NCI-H2107 treated with DMSO at 0.1 percent for 48 hours (cell line): ENCODE data around the gene AIFM3.

Source experiments
- DNase-seq: peaks from one replicate; lab custom pipeline; 2025; ENCODE audit not compliant: unreplicated experiment; lab: John Stamatoyannopoulos, UW

Gene AIFM3

DNA sequence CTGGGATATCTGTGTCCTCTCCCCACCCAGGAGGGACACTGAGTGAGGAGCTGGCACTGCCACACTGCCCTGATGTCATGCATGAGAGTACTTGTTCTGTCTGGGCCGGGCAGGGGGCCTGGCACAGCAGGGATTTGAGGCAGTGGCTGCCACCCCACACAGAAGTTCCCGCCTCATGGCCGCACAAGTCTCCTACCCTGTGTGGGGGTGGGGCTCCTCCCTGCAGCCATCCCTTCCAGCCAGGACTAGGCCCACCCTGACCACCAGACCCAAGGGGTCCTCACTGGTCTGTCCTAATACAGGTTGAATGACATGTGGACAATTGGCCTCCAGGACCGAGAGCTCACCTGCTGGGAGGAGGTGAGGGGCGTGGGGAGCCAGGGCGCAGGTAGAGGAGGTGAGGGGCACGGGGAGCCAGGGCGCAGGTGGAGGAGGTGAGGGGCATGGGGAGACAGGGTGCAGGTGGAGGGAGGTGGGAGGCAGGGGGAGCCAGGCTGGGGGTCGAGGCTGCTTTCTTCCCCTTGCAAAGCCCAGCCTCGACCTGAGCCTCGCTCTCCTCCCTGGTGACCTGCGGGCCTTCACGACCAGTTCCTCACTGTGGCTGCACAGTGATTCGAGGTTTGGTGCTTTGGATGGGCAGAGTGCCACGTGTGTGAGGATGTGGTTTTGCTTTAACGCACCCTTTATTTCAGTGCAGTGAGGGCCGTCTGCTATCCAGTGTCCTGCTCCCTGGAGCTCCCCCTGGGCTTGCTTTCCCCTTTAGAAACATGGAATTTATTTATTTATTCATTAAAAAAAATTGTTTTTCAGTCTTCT, 22.5 kb downstream of the AIFM3 start:
- no peak for DNase-seq

DNA sequence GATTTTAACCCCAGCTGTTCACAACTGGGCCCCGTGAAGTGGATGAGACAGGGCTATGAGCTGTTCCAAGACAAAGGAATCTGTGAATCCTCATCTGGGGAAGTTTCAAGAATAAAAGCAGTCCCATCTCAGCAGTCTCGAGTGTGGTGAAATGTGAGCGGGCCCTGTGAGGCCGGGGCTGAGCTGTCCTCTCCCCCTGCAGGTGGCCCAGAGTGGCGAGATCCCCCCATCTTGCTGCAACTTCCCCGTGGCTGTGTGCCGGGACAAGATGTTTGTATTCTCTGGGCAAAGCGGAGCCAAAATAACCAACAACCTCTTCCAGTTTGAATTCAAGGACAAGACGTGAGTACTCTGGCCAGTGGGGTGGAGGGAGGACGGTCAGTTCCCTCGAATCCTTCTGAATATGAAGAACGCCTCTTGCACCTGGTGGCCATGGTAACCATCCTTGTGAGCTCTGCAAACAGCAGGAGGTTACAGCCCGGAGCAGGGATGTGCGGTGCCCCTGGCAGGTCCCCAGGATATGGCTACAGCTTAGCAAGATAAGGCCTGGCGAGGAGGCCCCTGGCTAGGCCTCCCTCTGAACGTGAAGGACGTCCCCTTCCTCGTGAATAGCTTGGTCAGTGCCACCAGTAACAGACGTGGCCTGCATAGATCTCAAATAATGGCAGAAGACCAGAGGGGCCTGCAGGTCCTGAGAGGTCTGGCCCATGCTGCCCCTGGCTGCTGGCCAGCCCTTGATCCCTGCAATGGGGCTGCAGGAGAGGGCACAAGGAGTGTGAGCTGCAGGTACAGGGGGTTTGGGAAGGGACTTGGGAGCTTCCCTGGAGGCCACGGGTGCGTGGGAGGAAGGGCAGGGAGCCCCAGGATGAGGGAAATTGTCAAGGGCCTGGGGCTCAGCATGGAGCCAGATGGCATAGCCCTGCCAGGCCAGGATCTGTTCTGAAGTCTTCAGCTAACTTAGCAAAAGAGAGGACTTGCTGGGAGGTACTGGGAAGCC, 23.4 kb downstream of the AIFM3 start:
- DNase-seq: no peak

GRCh38 chr22:20991252-20992055, 24.4 kb downstream of the AIFM3 start:
- DNase-seq: no peak

- DNase-seq: no peak
Measured at GRCh38 chr22:20992056-20992442, 25.0 kb downstream of the AIFM3 start.

DNA sequence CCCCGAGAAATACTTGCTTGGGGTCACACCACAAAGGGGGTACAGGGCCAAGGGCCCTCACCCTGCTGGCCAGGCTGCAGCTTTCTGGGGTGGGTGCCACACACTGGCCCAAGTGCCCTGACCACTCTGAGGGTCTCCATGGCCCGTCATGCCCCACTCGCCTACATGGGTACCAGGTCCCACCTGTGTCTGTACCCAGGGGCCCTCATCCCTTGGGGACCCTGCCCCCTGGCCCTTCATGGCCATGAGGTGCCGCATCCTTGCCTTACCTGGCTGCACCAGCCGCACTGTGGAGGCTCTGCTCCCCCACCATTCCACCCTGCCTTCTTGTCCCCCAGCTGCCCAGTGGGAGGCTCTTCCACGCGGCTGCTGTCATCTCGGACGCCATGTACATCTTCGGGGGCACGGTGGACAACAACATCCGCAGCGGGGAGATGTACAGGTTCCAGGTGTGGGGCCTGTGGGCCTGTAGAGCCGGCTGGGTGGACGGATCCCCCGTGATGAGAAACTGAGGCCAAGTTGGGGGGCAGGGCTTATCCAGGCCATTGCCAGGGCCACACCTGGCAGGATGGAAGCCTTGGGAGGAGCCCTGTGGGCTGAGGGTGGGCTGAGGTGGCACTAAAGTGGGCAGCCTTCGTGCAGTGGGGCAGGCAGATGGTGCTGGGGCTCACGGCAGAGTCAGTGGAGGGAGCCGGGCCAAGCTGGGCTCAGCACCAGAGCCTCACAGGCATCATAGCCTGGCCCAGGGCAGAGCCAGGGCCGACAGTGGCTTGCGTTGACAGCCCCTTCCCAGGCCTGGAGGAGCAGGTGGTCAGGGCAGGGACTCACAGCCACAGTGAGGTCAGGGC, 25.6 kb downstream of the AIFM3 start:
- DNase-seq: no peak

DNA sequence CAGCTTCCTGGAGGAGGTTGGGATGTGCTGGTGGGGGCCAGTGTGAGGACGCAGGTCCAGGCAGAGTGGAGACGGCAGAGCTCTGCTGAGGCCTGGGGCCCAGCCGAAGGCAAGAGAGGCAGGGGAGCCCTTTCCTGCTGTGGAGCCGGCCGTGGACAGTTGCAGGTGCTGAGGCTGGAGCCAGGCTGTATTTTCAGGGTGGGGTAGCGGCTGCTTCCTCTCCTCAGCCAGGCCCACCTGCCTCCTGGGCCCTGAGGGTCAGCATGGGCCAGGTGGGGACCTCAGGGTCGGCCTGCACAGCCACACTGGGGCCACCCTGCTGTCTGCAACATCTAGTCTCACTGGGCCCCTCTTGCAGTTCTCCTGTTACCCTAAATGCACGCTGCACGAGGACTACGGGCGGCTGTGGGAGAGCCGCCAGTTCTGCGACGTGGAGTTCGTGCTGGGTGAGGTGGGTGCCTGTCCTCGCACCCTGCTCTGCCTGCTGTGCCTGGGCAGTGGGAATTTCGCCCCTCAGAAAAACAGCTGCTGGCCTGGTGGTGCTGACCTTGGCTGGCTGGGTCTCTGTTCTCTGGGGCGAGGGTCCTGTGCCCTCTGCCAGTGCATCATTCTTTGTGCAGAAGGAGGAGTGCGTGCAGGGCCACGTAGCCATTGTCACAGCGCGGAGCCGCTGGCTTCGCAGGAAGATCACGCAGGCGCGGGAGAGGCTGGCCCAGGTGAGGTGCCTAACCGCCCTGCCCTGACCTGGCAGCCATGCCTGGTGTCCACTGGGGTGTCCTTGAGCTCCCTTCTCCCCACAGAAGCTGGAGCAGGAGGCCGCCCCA, 26.5 kb downstream of the AIFM3 start:
- DNase-seq: no peak

DNA sequence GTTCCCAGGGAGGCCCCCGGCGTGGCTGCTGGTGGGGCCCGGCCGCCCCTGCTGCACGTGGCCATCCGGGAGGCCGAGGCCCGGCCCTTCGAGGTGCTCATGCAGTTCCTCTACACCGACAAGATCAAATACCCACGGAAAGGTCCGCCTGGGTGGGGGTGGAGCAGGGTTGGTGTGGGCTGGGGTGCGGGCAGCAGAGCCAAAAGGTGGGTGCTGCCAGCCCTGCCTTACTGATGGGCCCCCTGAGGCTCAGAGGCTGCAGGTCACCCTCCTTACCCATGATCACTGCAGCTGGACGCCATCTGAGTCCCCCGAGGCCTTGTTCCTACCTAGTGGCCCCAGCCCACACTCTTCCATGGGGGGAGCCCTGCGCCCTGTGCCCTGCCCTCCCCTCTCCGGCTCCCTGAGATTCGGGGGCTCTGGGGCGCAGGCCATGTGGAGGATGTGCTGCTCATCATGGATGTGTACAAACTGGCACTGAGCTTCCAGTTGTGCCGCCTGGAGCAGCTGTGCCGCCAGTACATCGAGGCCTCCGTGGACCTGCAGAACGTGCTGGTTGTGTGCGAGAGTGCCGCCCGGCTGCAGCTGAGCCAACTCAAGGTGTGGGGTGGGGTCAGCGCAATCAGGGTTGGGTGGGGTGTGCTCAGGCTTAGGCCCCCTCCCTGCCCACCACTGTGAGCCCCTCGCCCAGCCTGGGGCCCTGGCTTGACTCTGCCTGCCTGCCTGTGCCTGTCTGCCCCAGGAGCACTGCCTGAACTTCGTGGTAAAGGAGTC, 27.3 kb downstream of the AIFM3 start:
- no peak for DNase-seq

DNA sequence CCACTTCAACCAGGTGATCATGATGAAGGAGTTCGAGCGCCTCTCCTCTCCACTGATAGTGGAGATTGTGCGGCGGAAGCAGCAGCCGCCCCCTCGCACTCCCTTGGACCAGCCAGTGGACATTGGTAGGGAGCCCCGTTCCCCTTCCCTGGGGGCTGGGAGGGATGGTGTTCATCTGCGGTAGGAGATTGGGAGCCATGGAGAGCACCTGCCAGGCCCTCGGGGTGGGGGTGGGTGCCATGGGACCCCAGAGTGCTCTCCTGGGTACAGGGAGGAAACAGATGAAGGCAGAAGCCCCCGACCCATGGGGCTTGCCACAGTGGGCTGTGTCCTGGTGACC, 27.8 kb downstream of the AIFM3 start:
- DNase-seq: no peak

DNA sequence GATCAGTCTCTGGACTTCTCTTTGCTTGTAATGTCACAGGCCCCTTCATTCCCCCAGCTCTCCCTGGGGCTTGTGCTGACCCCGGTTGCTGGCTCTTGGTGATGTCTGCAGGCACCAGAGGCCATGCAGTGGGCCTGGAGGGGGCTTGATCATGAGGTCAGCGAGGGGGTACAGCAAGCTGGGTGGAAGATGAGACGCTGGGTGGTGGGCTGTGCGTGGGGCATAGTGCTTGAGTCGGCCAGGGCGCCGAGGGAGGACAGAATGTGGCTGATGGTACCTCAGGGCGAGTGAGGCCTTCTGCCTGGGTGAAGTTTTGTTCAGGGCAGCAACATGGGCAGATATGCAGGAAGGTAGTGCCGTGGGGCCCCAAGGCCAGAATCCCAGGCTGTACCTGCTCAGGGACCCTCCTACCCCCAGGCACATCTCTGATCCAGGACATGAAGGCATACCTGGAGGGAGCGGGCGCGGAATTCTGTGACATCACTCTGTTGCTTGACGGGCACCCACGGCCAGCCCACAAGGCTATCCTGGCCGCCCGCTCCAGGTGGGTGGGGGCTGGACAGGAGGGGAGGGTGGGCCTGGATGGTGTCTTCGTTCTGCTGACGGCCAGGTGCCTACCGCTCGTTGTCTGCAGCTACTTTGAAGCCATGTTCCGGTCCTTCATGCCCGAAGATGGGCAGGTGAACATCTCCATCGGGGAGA, 28.4 kb downstream of the AIFM3 start:
- DNase-seq: no peak

DNA sequence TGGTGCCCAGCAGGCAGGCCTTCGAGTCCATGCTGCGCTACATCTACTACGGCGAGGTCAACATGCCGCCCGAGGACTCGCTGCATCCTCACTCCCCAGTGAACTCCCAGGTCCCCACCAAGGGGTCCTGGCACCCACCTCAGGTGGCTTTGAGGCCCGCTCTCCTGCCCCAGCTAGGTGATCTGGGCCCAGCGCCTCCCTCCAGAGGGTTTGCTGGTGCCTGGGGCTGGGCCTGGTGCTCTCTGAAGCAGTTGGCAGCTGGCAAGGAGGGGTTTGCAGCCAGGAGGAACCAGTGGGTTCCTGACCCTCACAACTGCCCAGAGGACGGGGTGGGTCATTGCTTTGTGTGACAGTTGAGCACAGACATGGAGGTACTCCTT, 29.0 kb downstream of the AIFM3 start:
- DNase-seq: no peak

- no peak for DNase-seq
Measured at GRCh38 chr22:20996598-20997535, 29.8 kb downstream of the AIFM3 start.

- DNase-seq: no peak
Measured at GRCh38 chr22:20997536-20998257, 30.6 kb downstream of the AIFM3 start.

GRCh38 chr22:20998411-20999336, 31.6 kb downstream of the AIFM3 start:
- DNase-seq: no peak

GRCh38 chr22:20999350-21000206, 32.5 kb downstream of the AIFM3 start:
- DNase-seq: no peak
